Kidney (tissue), 14 donors: ENCODE measurements around the gene ECEL1. TPM values are rescaled to one million over a fixed set of nuclear protein-coding genes. Genes with fewer than 3 reads are reported as not detected.

Source experiments
- DNase-seq, 5 donors: peaks; one replicate each; pipeline ENCODE4 v3.0.0-alpha.2; 2013 to 2020
- FAIRE-seq: peaks from 2 replicates; lab custom pipeline; 2012; peaks lifted over from hg19 to GRCh38; lab: Jason Lieb, UNC
- H3K27ac ChIP-seq, 2 donors: one replicate each; pipeline ENCODE4 v1.7.0; 2013; ENCODE audit warnings: low read depth in 2 of 2, low read length in 2 of 2, inconsistent platforms in 1 of 2
- H3K27me3 ChIP-seq: one replicate; pipeline ENCODE4 v1.7.1; 2013; ENCODE audit warnings: low read length, inconsistent platforms; ENCODE audit not compliant: control insufficient read depth, insufficient read depth
- H3K36me3 ChIP-seq, 3 donors: one replicate each; pipeline versions ENCODE4 v1.7.0 to v1.7.1; 2013; ENCODE audit warnings: low read length in 3 of 3, control low read depth in 1 of 3, inconsistent platforms in 1 of 3; ENCODE audit not compliant: insufficient read depth in 3 of 3, control insufficient read depth in 2 of 3
- H3K4me1 ChIP-seq, 3 donors: one replicate each; pipeline versions ENCODE4 v1.7.0 to v1.7.1; 2013; ENCODE audit warnings: low read length in 3 of 3, inconsistent platforms in 1 of 3, low read depth in 1 of 3; ENCODE audit not compliant: control insufficient read depth in 2 of 3, insufficient read depth in 2 of 3
- H3K4me3 ChIP-seq, 3 donors: one replicate each; pipeline versions ENCODE4 v1.7.0 to v1.8.1; 2013; ENCODE audit warnings: low read length in 3 of 3, control low read depth in 1 of 3, inconsistent platforms in 1 of 3
- H3K9ac ChIP-seq, 3 donors: one replicate each; pipeline versions ENCODE4 v1.7.0 to v1.7.1; 2013; ENCODE audit warnings: low read length in 3 of 3, control low read depth in 1 of 3, inconsistent platforms in 1 of 3
- H3K9me3 ChIP-seq, 3 donors: one replicate each; pipeline versions ENCODE4 v1.7.0 to v1.7.1; 2013; ENCODE audit warnings: low read length in 3 of 3, control low read depth in 1 of 3, inconsistent platforms in 1 of 3; ENCODE audit not compliant: control insufficient read depth in 2 of 3, insufficient read depth in 1 of 3
- CTCF ChIP-seq: IDR thresholded peaks from 3 replicates; pipeline ENCODE4 v1.5.1; 2012; ENCODE audit warnings: mild to moderate bottlenecking, moderate library complexity, borderline replicate concordance; ENCODE audit not compliant: insufficient read depth; ENCODE audit errors: extremely low read depth
- intact Hi-C: fragments of 100-400 bp; cut with DNase I; formaldehyde crosslinking; loops from one replicate; pipeline ENCODE4 v1.11.1; 2022
- polyA plus RNA-seq: library from polyadenylated mRNA; stranded (reverse); fragments of 350-450 nt; fragmentation: Illumina TruSeq; extraction: RNeasy Lipid Tissue Mini Kit (QIAGEN cat#74804); gene quantifications from one replicate; pipeline ENCODE4 v1.2.3, GENCODE V29; 2014; ENCODE audit warnings: low read depth, low replicate concordance; ENCODE audit not compliant: insufficient read depth
- total RNA-seq: library from RNA; stranded (reverse); fragmentation: NEBNext Ultra II Directional; extraction: Animal tissue kit (Norgen Biotek cat#: 25700); gene quantifications from one replicate; pipeline ENCODE4 v1.2.1, GENCODE V29; 2021
- donor health status: control.
- donor health status: control.
- donor health status: control.
- donor health status: control.
- donor health status: control.
- donor health status: DM: yes; HTN: yes; CAD: no.
- donor health status: Normal renal cell carcinoma (clear cell type).

The ECEL1 gene
- total and polyA plus RNA-seq, 2 donors from 2014 or later = 6.7 to 8.5 TPM

- Histone ChIP-seq H3K4me1 (no peaks in the 10 kb centered on the region), H3K9ac (no peak overlapping the region), H3K36me3 (no peaks in the 10 kb centered on the region), H3K27ac (no peak overlapping the region), H3K9me3 (no peaks in the 10 kb centered on the region), H3K4me3 (no peak overlapping the region), H3K27me3 (peaks cover 7% of the 10 kb centered on the region)
- no peak for DNase-seq
- intact Hi-C loops = no loop called here
- FAIRE-seq = no peak
- no peak for TF ChIP-seq CTCF
Measured at GRCh38 chr2:232501331-232501771, 13.7 kb upstream of the ECEL1 start.

GRCh38 chr2:232498452-232498851 lies 10.8 kb upstream of the ECEL1 start:
- Histone ChIP-seq H3K27me3 (no peaks in the 10 kb centered on the region), H3K9me3 (no peaks in the 10 kb centered on the region), H3K4me3 (no peak overlapping the region), H3K4me1 (no peaks in the 10 kb centered on the region), H3K36me3 (no peaks in the 10 kb centered on the region), H3K9ac (no peak overlapping the region), H3K27ac (no peak overlapping the region)
- intact Hi-C loops = no loop called here
- TF ChIP-seq CTCF = no peak
- no peak for FAIRE-seq
- no peak for DNase-seq

GRCh38 chr2:232497348-232497747 lies 9.7 kb upstream of the ECEL1 start:
- H3K9ac ChIP-seq = no peak overlapping the region
- DNase-seq = peak in 1 of 5 donors; percentile 28
- H3K4me1 ChIP-seq = no peaks in the 10 kb centered on the region
- H3K27ac ChIP-seq = no peak overlapping the region
- intact Hi-C loops = no loop called here
- FAIRE-seq = no peak
- H3K36me3 ChIP-seq = no peaks in the 10 kb centered on the region
- H3K9me3 ChIP-seq = no peaks in the 10 kb centered on the region
- H3K4me3 ChIP-seq = no peak overlapping the region
- H3K27me3 ChIP-seq = no peaks in the 10 kb centered on the region
- TF ChIP-seq CTCF = no peak
